GM18873 (cell line): Measurements from ENCODE around the gene ITGB7.

Experiments
- ATAC-seq: cut with Tn5 transposase; IDR thresholded peaks from one replicate; pipeline ENCODE4 v1.9.1; 2021; ENCODE audit warnings: mild to moderate bottlenecking, moderate library complexity, moderate number of reproducible peaks; ENCODE audit not compliant: unreplicated experiment, low FRiP score

The ITGB7 gene, protein sequence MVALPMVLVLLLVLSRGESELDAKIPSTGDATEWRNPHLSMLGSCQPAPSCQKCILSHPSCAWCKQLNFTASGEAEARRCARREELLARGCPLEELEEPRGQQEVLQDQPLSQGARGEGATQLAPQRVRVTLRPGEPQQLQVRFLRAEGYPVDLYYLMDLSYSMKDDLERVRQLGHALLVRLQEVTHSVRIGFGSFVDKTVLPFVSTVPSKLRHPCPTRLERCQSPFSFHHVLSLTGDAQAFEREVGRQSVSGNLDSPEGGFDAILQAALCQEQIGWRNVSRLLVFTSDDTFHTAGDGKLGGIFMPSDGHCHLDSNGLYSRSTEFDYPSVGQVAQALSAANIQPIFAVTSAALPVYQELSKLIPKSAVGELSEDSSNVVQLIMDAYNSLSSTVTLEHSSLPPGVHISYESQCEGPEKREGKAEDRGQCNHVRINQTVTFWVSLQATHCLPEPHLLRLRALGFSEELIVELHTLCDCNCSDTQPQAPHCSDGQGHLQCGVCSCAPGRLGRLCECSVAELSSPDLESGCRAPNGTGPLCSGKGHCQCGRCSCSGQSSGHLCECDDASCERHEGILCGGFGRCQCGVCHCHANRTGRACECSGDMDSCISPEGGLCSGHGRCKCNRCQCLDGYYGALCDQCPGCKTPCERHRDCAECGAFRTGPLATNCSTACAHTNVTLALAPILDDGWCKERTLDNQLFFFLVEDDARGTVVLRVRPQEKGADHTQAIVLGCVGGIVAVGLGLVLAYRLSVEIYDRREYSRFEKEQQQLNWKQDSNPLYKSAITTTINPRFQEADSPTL

DNA sequence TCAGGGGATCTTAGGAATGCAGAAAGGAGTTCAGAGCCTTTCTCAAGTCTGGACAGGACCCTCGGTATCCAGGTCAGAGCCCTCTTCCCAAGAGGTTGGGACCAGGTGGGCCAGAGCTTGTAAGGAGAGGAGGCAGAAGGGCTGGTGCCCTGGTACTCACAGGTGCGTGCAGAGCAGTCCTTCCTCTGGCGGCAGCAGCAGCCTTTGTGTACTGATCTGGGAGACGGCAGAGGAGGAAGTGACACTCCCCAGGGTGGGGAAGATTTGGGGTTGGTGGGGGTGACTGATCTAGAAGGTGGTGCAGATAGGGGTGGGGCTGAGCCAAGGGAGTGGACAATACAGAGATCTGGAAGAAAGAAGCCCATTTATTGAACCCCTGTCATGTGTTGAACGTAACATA lies at the start of gene ITGB7:
Gene ITGB7, minus strand, starts transcription at position 210 of the 400 bp plus-strand sequence. CDS start 6,808 bp downstream, outside the sequence.
- ATAC-seq, result no peak

GRCh38 chr12:53255996-53256395 lies 48.9 kb upstream of the ITGB7 start:
- ATAC-seq, result no peak

GRCh38 chr12:53254816-53255545 lies 47.9 kb upstream of the ITGB7 start:
- ATAC-seq, result no peak

- ATAC-seq, result no peak
Measured at GRCh38 chr12:53253298-53253697, 46.2 kb upstream of the ITGB7 start.

DNA sequence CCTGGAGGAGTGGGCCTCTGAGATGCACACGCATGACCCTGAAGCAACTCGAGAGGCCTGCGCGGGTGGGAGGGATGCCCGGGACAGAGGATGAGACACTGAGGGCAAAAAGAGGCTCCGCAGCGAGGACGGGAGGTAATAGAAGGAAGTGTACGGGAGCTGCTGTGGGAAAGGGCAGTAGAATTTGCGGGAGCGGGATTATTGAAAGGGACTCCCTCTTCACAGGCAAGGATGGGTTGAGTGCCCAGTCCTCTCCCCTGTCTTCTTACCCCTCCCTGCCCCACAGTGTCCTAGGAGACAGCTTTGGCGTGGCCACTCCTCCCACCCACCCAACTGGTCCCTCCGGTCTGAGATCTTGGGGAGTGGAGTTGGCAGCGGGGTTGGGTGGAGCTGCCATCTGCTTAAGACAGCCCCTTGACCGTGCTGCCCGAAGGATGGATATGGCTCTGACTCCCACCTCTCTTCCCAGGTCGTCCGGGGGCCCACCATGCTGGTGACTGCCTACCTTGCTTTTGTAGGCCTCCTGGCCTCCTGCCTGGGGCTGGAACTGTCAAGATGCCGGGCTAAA lies 45.4 kb upstream of the ITGB7 start:
- ATAC-seq, result peak; percentile 16

DNA sequence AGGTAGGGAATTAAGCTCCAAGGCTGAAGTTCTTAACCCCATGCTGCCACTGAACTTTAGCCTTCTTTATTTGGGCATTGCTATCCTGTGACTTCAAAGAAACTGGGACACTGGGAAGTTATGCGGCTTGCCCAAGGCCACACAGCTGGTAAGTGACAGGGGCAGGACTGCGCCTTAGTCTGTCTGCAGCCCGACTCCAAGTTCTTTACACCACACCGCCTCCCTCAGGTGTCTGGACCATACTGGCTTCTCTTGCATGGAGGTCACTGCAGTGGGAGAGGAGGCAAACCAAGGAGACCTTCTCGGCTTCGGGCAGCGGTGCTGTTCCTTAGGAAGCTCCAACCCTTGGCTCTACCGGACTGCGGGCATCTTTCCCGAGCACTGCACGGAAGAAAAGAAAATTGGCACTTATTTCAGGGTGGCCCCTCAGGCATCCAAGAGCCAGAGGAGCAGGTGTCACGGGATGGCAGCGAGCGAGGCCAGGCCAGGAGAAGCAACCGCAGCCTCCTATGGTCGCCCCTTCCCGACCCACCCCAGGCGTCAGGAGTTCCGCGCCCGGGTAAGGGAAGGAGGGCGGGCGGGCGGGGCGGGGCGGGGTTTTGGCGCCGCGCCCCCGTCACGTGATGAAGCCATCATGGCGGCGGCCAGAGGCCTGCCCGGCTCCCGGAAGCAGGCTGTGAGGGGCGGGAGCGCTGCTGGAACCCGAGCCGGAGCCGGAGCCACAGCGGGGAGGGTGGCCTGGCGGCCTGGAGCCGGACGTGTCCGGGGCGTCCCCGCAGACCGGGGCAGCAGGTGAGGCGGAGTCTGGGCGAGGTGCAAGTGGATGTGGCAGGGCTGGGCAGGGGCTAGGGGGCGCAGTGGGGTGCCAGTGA lies 44.7 kb upstream of the ITGB7 start:
- ATAC-seq, result peak; percentile 42

- ATAC-seq, result no peak
Measured at GRCh38 chr12:53245286-53245685, 38.2 kb upstream of the ITGB7 start.

GRCh38 chr12:53244337-53244736 lies 37.3 kb upstream of the ITGB7 start:
- ATAC-seq, result no peak

DNA sequence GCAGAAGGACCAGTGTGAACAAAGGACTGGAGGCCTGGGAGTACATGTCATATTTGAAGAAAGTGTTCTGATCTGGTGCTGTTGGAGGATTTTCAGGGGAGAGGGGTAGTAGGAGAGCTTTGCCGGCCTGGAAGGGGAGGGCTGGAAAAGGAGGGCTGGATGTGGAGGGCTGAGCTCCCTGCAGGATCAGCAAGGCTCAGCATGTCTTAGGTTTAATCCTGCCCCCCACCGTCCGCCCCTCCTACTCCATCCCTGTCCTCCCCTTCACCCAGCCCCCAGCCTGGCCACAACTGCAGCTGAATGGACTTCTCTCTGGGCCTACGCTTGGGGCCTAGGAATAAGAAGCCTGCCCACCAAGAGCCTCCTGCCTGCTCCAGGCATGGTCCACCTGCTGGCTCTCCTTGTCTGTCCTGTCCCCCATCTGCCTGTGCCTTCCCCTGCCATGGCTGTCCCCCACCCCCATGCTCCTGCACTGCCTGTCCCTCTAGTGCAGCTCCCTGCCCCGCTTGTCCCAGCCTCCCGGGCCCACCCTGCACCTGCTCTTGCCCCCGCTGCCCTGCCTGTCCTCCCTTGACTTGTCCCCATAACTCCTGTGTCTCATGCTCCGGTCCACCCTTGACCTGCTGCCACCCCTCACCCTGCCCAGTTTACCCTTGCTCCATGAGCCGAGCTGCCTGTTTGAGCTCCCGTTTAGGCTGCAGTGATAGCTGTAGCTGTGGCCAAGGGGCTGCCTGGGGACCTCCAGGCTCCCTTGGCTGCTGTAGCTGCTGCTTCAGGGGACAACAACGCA lies 34.8 kb upstream of the ITGB7 start:
- ATAC-seq, result no peak

GRCh38 chr12:53239643-53240258 lies 32.7 kb upstream of the ITGB7 start:
- ATAC-seq, result no peak

- ATAC-seq, result no peak
Measured at GRCh38 chr12:53236443-53237111, 29.5 kb upstream of the ITGB7 start.

DNA sequence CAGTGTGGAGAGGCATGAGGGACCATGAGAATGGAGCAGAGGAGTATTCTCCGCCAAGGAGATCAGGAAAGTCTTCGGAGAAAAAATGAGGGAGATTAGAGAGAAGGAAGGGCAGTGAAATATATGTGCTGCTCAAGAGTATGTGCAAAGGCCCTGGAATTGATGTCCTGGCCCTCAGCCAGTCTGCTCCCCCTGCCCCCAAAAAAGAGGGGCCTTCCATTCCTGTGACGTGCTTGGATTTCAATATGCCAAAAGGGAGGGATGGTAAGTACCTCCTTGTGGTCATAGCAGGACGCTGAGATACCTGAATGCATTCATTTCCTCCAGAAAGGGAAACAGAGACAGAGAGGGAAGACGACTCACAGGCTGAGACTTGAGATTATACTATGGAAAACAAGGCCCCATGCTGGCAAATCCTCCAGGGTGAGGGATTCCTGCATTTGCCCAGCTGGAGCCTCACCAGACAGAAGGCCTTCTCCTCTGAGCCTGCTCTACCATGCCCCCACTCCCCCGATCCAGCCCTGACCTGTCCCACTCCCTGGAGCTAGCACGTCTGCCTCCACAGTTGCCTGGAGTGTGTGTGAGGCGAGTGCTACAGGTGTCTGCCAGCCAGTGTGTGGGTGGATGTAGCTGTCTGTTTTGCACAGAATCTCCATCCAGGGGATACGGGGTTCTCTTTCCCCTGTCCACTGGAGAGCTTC lies 28.8 kb upstream of the ITGB7 start:
- no peak for ATAC-seq

- ATAC-seq, result no peak
Measured at GRCh38 chr12:53235164-53235563, 28.1 kb upstream of the ITGB7 start.

DNA sequence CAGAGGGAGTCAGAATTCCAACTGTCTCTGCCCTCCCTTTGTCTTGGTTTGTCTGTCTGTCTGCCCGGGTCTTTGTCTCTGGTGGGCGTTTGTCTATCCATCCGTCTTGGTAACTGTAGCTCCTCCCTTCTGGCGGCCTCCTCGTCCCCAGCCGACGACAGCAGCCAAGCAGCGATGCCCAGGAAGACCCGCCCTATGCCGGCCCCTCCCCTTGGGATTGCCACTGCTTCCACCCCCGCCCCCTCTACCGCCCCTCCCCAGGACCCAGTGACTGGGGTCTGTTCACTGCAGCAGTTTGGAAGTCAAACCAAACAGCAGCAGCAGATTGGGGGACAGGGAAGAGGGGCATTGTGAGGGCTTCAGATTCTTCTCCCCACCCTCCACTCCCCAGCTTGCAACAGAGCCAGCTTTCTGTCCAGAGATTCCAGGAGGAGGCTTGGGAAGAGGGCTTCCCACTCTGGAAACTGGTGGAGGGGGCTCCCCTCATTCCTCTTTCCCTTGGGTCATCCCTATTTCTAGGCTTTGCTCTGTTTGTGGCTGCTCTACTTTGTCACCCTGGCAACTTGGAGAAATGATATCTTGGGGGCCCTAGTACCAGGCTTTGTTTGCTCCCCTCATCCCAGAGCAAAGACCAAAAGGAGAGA lies 27.3 kb upstream of the ITGB7 start:
- ATAC-seq, result no peak

DNA sequence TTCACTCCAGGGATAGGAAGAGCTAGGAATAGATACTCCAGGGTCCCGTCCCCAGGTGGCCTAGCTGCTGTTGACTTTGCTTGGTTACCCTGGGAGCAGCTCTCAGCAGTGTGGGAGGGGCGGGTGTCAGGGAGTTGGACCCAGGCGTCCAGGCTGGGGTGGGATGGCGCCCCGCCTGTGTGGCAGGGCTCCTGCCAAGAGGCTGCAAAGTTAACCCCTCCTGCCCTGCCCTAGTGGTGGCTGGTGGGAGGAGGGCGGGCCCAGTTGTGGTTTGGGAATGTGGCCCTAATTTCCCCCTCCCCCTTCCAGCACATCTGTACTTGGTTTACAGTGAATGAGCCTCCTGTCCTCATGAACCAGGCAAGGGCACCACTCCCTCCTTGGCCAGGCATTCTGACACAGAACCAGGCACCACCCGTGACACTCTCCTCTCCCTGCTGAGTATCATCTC lies 26.6 kb upstream of the ITGB7 start:
- ATAC-seq, result no peak

DNA sequence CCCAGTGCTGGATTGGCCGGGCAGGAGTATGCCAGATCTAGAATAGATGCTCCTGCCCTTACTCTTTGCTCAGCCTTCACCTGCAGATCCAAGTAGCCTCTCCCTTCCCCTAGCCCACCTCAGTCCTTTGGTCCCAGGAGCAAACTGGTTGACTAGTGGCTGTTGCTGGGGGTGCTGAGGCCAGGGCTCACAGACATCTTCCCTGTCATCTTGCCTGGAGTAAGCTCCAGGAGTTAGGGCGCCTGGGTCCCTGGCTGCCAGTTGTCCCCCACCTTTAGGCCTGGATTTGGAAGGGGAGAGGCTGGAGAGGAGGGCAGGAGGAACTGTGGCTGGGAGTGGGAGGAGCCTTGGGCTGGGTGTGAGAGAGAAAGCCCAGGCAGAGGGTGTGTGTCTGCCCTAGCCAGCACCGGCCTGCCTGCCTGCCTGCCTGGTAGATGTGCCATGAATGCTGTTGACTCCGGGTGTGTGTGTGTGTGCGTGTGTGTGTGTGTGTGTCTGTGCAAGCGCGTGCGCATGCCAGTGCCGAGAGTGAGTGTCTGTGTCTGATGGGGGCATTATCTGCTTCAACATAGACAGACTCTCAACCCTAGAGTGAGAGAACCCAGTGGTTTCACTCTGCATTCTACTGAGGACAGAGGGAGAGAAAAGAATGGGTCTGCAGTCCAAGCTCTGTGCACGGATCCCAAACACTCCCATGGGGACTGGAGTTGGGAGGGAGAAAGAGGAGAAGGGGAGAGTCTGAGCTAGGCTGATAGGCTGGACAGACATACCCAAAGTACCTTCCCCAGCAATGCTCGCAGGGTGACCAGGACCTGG lies 25.8 kb upstream of the ITGB7 start:
- no peak for ATAC-seq
